GM18867 (cell line): ENCODE results near the gene KRT86.

ENCODE experiments used
- ATAC-seq: cut with Tn5 transposase; IDR thresholded peaks from one replicate; pipeline ENCODE4 v1.9.1; 2021; ENCODE audit warnings: mild to moderate bottlenecking, moderate library complexity; ENCODE audit not compliant: unreplicated experiment

KRT86 gene

GRCh38 chr12:52274521-52275120, at the start of gene KRT86:
KRT86 (plus strand) TSS chr12:52274645; CDS start chr12:52301917, 27,272 bp downstream.
- ATAC-seq: no peak

- ATAC-seq: no peak
These were observed 48.7 kb upstream of the KRT86 start for GRCh38 chr12:52225752-52226151.

- no peak for ATAC-seq
These were observed 48.0 kb upstream of the KRT86 start for GRCh38 chr12:52226446-52226845.

GRCh38 chr12:52227606-52228166, 46.8 kb upstream of the KRT86 start:
- no peak for ATAC-seq

- no peak for ATAC-seq
These were observed 46.1 kb upstream of the KRT86 start for GRCh38 chr12:52228366-52228765.

GRCh38 chr12:52228931-52229330, 45.5 kb upstream of the KRT86 start:
- no peak for ATAC-seq

GRCh38 chr12:52229836-52230343, 44.6 kb upstream of the KRT86 start:
- ATAC-seq: no peak

- no peak for ATAC-seq
These were observed 43.8 kb upstream of the KRT86 start for GRCh38 chr12:52230364-52231281.

- ATAC-seq: no peak
These were observed 42.9 kb upstream of the KRT86 start for GRCh38 chr12:52231305-52232202.

- ATAC-seq: no peak
These were observed 42.2 kb upstream of the KRT86 start for GRCh38 chr12:52232203-52232673.

GRCh38 chr12:52232674-52233461, 41.6 kb upstream of the KRT86 start, which contains the start of gene KRT7:
KRT7 (plus strand) TSS chr12:52233243; CDS start chr12:52233297, 54 bp downstream.
- no peak for ATAC-seq

GRCh38 chr12:52233462-52234207, 40.8 kb upstream of the KRT86 start:
- ATAC-seq: no peak

- no peak for ATAC-seq
These were observed 40.1 kb upstream of the KRT86 start for GRCh38 chr12:52234223-52234810.

GRCh38 chr12:52235001-52235764, 39.3 kb upstream of the KRT86 start:
- no peak for ATAC-seq

GRCh38 chr12:52235822-52236361, 38.6 kb upstream of the KRT86 start:
- no peak for ATAC-seq

GRCh38 chr12:52236386-52237050, 37.9 kb upstream of the KRT86 start:
- no peak for ATAC-seq
